Right atrium auricular region (tissue), 2 donors: ENCODE measurements around the gene ROGDI. TPM values are rescaled to one million over a fixed set of nuclear protein-coding genes. Genes with fewer than 3 reads are reported as not detected.

Source experiments
- DNase-seq: peaks from one replicate; pipeline ENCODE4 v3.0.0-alpha.2; 2019; ENCODE audit warnings: low spot score
- H3K27ac ChIP-seq, 2 donors: fragments of 200-600 bp; sonication (generic); 1 replicate in 1 of 2; 2 replicates in 1 of 2; pipeline ENCODE4 v1.5.1; 2016 to 2019
- H3K27me3 ChIP-seq, 2 donors: fragments of 200-600 bp; sonication (generic); one replicate each; pipeline versions ENCODE4 v1.5.1 to v1.6.0; 2017 to 2019
- H3K36me3 ChIP-seq: fragments of 200-600 bp; sonication (generic); one replicate; pipeline ENCODE4 v1.5.1; 2016
- H3K4me1 ChIP-seq, 2 donors: fragments of 200-600 bp; sonication (generic); one replicate each; pipeline versions ENCODE4 v1.5.1 to v1.6.0; 2017 to 2019
- H3K4me3 ChIP-seq, 2 donors: fragments of 200-600 bp; sonication (generic); 1 replicate in 1 of 2; 2 replicates in 1 of 2; pipeline ENCODE4 v1.5.1; 2017 to 2019; ENCODE audit warnings: mild to moderate bottlenecking in 1 of 2, moderate library complexity in 1 of 2
- H3K9me3 ChIP-seq, 2 donors: fragments of 200-600 bp; sonication (generic); one replicate each; pipeline ENCODE4 v1.5.1; 2019
- CTCF ChIP-seq, 2 donors: fragments of 200-600 bp; sonication (generic); IDR thresholded peaks; one replicate each; pipeline ENCODE4 v1.5.1; 2019; ENCODE audit warnings: antibody characterized with exemption in 2 of 2
- total RNA-seq, 2 donors: library from RNA; depleted of rRNA; stranded (reverse); fragments of >200 nt; gene quantifications; one replicate each; pipeline ENCODE4 v1.1.0, GENCODE V29; 2016

The ROGDI gene
- total RNA-seq, 2 donors from 2014 or later = 50.0 to 65.6 TPM

GRCh38 chr16:4795181-4795827 lies 7.1 kb downstream of the ROGDI start, which contains the start of gene SMIM22:
SMIM22 (plus strand) TSS chr16:4795369; CDS start chr16:4795735, 366 bp downstream.
- Histone ChIP-seq H3K27me3 (no peaks in the 10 kb centered on the region), H3K36me3 (peaks cover 8% of the 10 kb centered on the region), H3K9me3 (no peaks in the 10 kb centered on the region), H3K4me3 (no peak within 1 kb of the TSS), H3K4me1 (peaks cover 0 to 3% of the 10 kb centered on the region in 2 donors), H3K27ac (no peak within 1 kb of the TSS)
- TF ChIP-seq CTCF (IDR thresholded peaks at IDR 0.05) = no peak
- DNase-seq = no peak

GRCh38 chr16:4792951-4793513 lies 9.4 kb downstream of the ROGDI start:
- DNase-seq = no peak
- Histone ChIP-seq H3K4me3 (no peak overlapping the region), H3K27me3 (no peaks in the 10 kb centered on the region), H3K9me3 (no peaks in the 10 kb centered on the region), H3K36me3 (peaks cover 8% of the 10 kb centered on the region), H3K4me1 (no peaks in the 10 kb centered on the region), H3K27ac (no peak overlapping the region)
- no peak for TF ChIP-seq CTCF (IDR thresholded peaks at IDR 0.05)

GRCh38 chr16:4790871-4791270 lies 11.6 kb downstream of the ROGDI start:
- Histone ChIP-seq H3K4me1 (no peaks in the 10 kb centered on the region), H3K27ac (no peak overlapping the region), H3K4me3 (no peak overlapping the region), H3K36me3 (no peaks in the 10 kb centered on the region), H3K27me3 (no peaks in the 10 kb centered on the region), H3K9me3 (no peaks in the 10 kb centered on the region)
- TF ChIP-seq CTCF (IDR thresholded peaks at IDR 0.05) = no peak
- no peak for DNase-seq

GRCh38 chr16:4790261-4790660 lies 12.2 kb downstream of the ROGDI start:
- Histone ChIP-seq H3K9me3 (no peaks in the 10 kb centered on the region), H3K27ac (no peak overlapping the region), H3K4me3 (no peak overlapping the region), H3K4me1 (no peaks in the 10 kb centered on the region), H3K36me3 (no peaks in the 10 kb centered on the region), H3K27me3 (no peaks in the 10 kb centered on the region)
- DNase-seq = no peak
- no peak for TF ChIP-seq CTCF (IDR thresholded peaks at IDR 0.05)

- no peak for DNase-seq
- H3K27me3 ChIP-seq = no peaks in the 10 kb centered on the region
- no peak for TF ChIP-seq CTCF (IDR thresholded peaks at IDR 0.05)
- H3K36me3 ChIP-seq = no peaks in the 10 kb centered on the region
- no peak overlapping the region for H3K27ac ChIP-seq
- no peaks in the 10 kb centered on the region for H3K4me1 ChIP-seq
- H3K4me3 ChIP-seq = no peak overlapping the region
- no peaks in the 10 kb centered on the region for H3K9me3 ChIP-seq
Observed at GRCh38 chr16:4788910-4789309, 13.5 kb downstream of the ROGDI start.

- H3K27ac ChIP-seq = no peak overlapping the region
- no peaks in the 10 kb centered on the region for H3K9me3 ChIP-seq
- DNase-seq = no peak
- no peak overlapping the region for H3K4me3 ChIP-seq
- H3K4me1 ChIP-seq = no peaks in the 10 kb centered on the region
- TF ChIP-seq CTCF (IDR thresholded peaks at IDR 0.05) = no peak
- H3K36me3 ChIP-seq = no peaks in the 10 kb centered on the region
- H3K27me3 ChIP-seq = no peaks in the 10 kb centered on the region
Observed at GRCh38 chr16:4788489-4788889, 13.9 kb downstream of the ROGDI start.
